ENCODE measurements around the gene P2RX6. TPM values are rescaled to one million over a fixed set of nuclear protein-coding genes. Genes with fewer than 3 reads are reported as not detected.
"Not testable (repeated sequence)": the region's sequence is repeated elsewhere in the genome, so short reads cannot be mapped to it uniquely, and the experiment has no call there.

P2RX6 gene
- 1 to 10 TPM; 1.3 to 2.4 (median 1.5) TPM for polyA plus RNA-seq (ENCODE audit: insufficient read length in 3 of 3)
- long read RNA-seq, donor 1, partial matches to known transcripts: 5 of 6 reads
- long read RNA-seq, donor 1, other reads (novel, unspliced or antisense): 0 of 6 reads
- long read RNA-seq, donor 2: 0 reads
- long read RNA-seq, donor 3: 0 reads
- long read RNA-seq, donor 4: 0 reads
- long read RNA-seq, donor 5: 0 reads
- long read RNA-seq, donor 6: 0 reads
- long read RNA-seq, donor 7, partial matches to known transcripts: 0 of 1 reads
- long read RNA-seq, donor 7, other reads (novel, unspliced or antisense): 0 of 1 reads
- long read RNA-seq, donor 8: 0 reads
- long read RNA-seq, donor 9: 0 reads
- long read RNA-seq, donor 10: 0 reads
- long read RNA-seq, donor 11: 0 reads
- long read RNA-seq, donor 12: 0 reads
- long read RNA-seq, donor 13: 0 reads
- long read RNA-seq, donor 14: 0 reads
- long read RNA-seq, donor 15: 0 reads
- long read RNA-seq, donor 16: 0 reads

- peak; percentile 57 for DNase-seq
Observed at GRCh38 chr22:21014726-21015465, at the start of gene P2RX6. TSS of gene P2RX6 (plus strand) at chr22:21015165. CDS start at chr22:21015175, 10 bp downstream.

GRCh38 chr22:20965888-20966855 is 48.8 kb upstream of the P2RX6 start:
- no peak for DNase-seq

- DNase-seq: no peak
Observed at GRCh38 chr22:20966883-20967696, 47.9 kb upstream of the P2RX6 start, which contains the start of gene AIFM3. TSS of gene AIFM3 (plus strand) at chr22:20967255. CDS start at chr22:20967945, 690 bp downstream.

GRCh38 chr22:20967697-20968211 is 47.2 kb upstream of the P2RX6 start:
- no peak for DNase-seq

- DNase-seq: no peak
Observed at GRCh38 chr22:20968281-20968977, 46.5 kb upstream of the P2RX6 start.

GRCh38 chr22:20970939-20971657 is 43.9 kb upstream of the P2RX6 start:
- no peak for DNase-seq

- not testable (repeated sequence) for DNase-seq
Observed at GRCh38 chr22:20972014-20972694, 42.8 kb upstream of the P2RX6 start.

- DNase-seq: no peak
Observed at GRCh38 chr22:20972933-20973577, 41.9 kb upstream of the P2RX6 start.

- DNase-seq: no peak
Observed at GRCh38 chr22:20973634-20974286, 41.2 kb upstream of the P2RX6 start.

GRCh38 chr22:20974336-20974955 is 40.5 kb upstream of the P2RX6 start:
- DNase-seq: no peak

- no peak for DNase-seq
Observed at GRCh38 chr22:20975541-20976290, 39.2 kb upstream of the P2RX6 start.

- no peak for DNase-seq
Observed at GRCh38 chr22:20976291-20976877, 38.6 kb upstream of the P2RX6 start.

GRCh38 chr22:20977019-20977418 is 37.9 kb upstream of the P2RX6 start:
- no peak for DNase-seq

- no peak for DNase-seq
Observed at GRCh38 chr22:20977516-20978170, 37.3 kb upstream of the P2RX6 start.

- DNase-seq: no peak
Observed at GRCh38 chr22:20978419-20978818, 36.5 kb upstream of the P2RX6 start.
